ENCODE data around the gene SLC26A9.
"Not testable (repeated sequence)": the region's sequence is repeated elsewhere in the genome, so short reads cannot be mapped to it uniquely, and the experiment has no call there.

DNA sequence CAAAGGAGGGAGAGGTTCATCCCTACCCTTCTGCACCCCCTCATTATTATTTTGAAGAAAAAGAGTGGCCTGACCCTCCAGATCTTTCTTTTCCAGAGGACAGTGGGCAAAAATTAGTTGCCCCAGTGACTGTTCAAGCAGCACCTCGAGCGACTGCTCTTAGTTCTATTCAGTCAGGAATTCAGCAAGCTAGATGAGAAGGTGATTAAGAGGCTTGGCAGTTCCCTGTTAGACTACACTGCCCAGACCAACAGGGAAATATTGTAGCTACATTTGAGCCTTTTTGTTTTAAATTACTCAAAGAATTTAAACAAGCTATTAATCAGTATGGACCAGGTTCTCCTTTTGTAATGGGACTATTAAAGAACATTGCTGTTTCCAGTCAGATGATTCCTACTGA, 51.8 kb downstream of the SLC26A9 start:
- not testable (repeated sequence) for TF ChIP-seq CTCF (conservative IDR thresholded peaks at IDR 0.05); EZH2 (IDR thresholded peaks at IDR 0.05; ENCODE audit: low read depth)
